Ascending aorta (tissue), 2 donors: ENCODE measurements around the gene TOR3A. TPM values are rescaled to one million over a fixed set of nuclear protein-coding genes. Genes with fewer than 3 reads are reported as not detected.

Experiments
- DNase-seq, 2 donors: peaks; one replicate each; pipeline ENCODE4 v3.0.0-alpha.2; 2019; ENCODE audit warnings: low spot score in 2 of 2
- H3K27ac ChIP-seq, 2 donors: fragments of 200-600 bp; sonication (generic); one replicate each; pipeline ENCODE4 v1.5.1; 2016 to 2017; ENCODE audit warnings: mild to moderate bottlenecking in 1 of 2
- H3K27me3 ChIP-seq: fragments of 200-600 bp; sonication (generic); one replicate; pipeline ENCODE4 v1.5.1; 2017
- H3K36me3 ChIP-seq, 2 donors: fragments of 200-600 bp; sonication (generic); one replicate each; pipeline ENCODE4 v1.5.1; 2016
- H3K4me1 ChIP-seq, 2 donors: fragments of 200-600 bp; sonication (generic); one replicate each; pipeline ENCODE4 v1.5.1; 2016 to 2017; ENCODE audit warnings: mild to moderate bottlenecking in 1 of 2
- H3K4me3 ChIP-seq, 2 donors: fragments of 200-600 bp; sonication (generic); one replicate each; pipeline ENCODE4 v1.5.1; 2016 to 2017; ENCODE audit warnings: mild to moderate bottlenecking in 1 of 2
- H3K9me3 ChIP-seq, 2 donors: fragments of 200-600 bp; sonication (generic); one replicate each; pipeline ENCODE4 v1.5.1; 2016
- CTCF ChIP-seq, 3 experiments: fragments of 200-600 bp in 2 of 3; fragments of 450-650 bp in 1 of 3; sonication (generic) in 2 of 3; IDR thresholded peaks; one replicate each; pipeline ENCODE4 v1.5.1; 2016 to 2019; ENCODE audit warnings: antibody characterized with exemption in 3 of 3, mild to moderate bottlenecking in 1 of 3, moderate library complexity in 1 of 3
- intact Hi-C: fragments of 100-400 bp; cut with DNase I; formaldehyde crosslinking; loops from one replicate; pipeline ENCODE4 v1.15.1; 2023
- total RNA-seq: library from RNA; depleted of rRNA; stranded (reverse); fragments of >200 nt; gene quantifications from one replicate; pipeline ENCODE4 v1.1.0, GENCODE V29; 2016

The TOR3A gene
- total RNA-seq, 1 donor from 2014 or later = 109 TPM

- no peak overlapping the region for H3K27ac ChIP-seq
- no peak for TF ChIP-seq CTCF (IDR thresholded peaks at IDR 0.05)
- peaks cover 0 to 5% of the 10 kb centered on the region in 2 donors for H3K4me1 ChIP-seq
- intact Hi-C loops = no loop called here
- no peak for DNase-seq
- H3K4me3 ChIP-seq = no peak overlapping the region
- peaks cover 7 to 17% of the 10 kb centered on the region in 2 donors for H3K36me3 ChIP-seq
- no peaks in the 10 kb centered on the region for H3K27me3 ChIP-seq
- H3K9me3 ChIP-seq = no peaks in the 10 kb centered on the region
Observed at GRCh38 chr1:179047636-179047997, 34.3 kb upstream of the TOR3A start.

GRCh38 chr1:179048339-179049124 lies 33.3 kb upstream of the TOR3A start:
- H3K4me1 ChIP-seq = peaks cover 0 to 5% of the 10 kb centered on the region in 2 donors
- intact Hi-C loops = no loop called here

GRCh38 chr1:179052776-179053175 lies 29.1 kb upstream of the TOR3A start:
- Histone ChIP-seq H3K36me3 (peaks cover 20 to 26% of the 10 kb centered on the region in 2 donors), H3K9me3 (no peaks in the 10 kb centered on the region), H3K4me1 (no peaks in the 10 kb centered on the region), H3K4me3 (no peak overlapping the region), H3K27ac (no peak overlapping the region), H3K27me3 (no peaks in the 10 kb centered on the region)
- no peak for TF ChIP-seq CTCF (IDR thresholded peaks at IDR 0.05)
- intact Hi-C loops = no loop called here
- no peak for DNase-seq

More at GRCh38 chr1:179048339-179049124, 33.3 kb upstream of the TOR3A start:
- H3K27me3 ChIP-seq = no peaks in the 10 kb centered on the region
- DNase-seq = no peak
- no peak overlapping the region for H3K27ac ChIP-seq
- no peak overlapping the region for H3K4me3 ChIP-seq
- peaks cover 7 to 16% of the 10 kb centered on the region in 2 donors for H3K36me3 ChIP-seq
- no peaks in the 10 kb centered on the region for H3K9me3 ChIP-seq
- no peak for TF ChIP-seq CTCF (IDR thresholded peaks at IDR 0.05)

- Histone ChIP-seq H3K27me3 (no peaks in the 10 kb centered on the region), H3K4me1 (no peaks in the 10 kb centered on the region), H3K4me3 (no peak overlapping the region), H3K36me3 (peaks cover 20 to 26% of the 10 kb centered on the region in 2 donors), H3K27ac (no peak overlapping the region), H3K9me3 (no peaks in the 10 kb centered on the region)
- no peak for DNase-seq
- TF ChIP-seq CTCF (IDR thresholded peaks at IDR 0.05) = no peak
- intact Hi-C loops = no loop called here
Observed at GRCh38 chr1:179053486-179053885, 28.4 kb upstream of the TOR3A start.

GRCh38 chr1:179055937-179056336 lies 25.9 kb upstream of the TOR3A start:
- no peak for DNase-seq
- Histone ChIP-seq H3K4me3 (no peak overlapping the region), H3K4me1 (no peaks in the 10 kb centered on the region), H3K9me3 (no peaks in the 10 kb centered on the region), H3K36me3 (peaks cover 20 to 23% of the 10 kb centered on the region in 2 donors), H3K27me3 (no peaks in the 10 kb centered on the region), H3K27ac (no peak overlapping the region)
- intact Hi-C loops = no loop called here
- TF ChIP-seq CTCF (IDR thresholded peaks at IDR 0.05) = no peak
